ENCODE results near the gene NADSYN1.

The NADSYN1 gene

GRCh38 chr11:71451596-71452198 is 1.3 kb upstream of the NADSYN1 start:
- peak; percentile 70 for DNase-seq

- DNase-seq = peak; percentile 53
These were observed 585 bp upstream of the NADSYN1 start for GRCh38 chr11:71452199-71453036.

- no peak for DNase-seq
These were observed 908 bp downstream of the NADSYN1 start for GRCh38 chr11:71453918-71454304.

GRCh38 chr11:71454470-71455113 is 1.6 kb downstream of the NADSYN1 start:
- DNase-seq = no peak

GRCh38 chr11:71456294-71456693 is 3.3 kb downstream of the NADSYN1 start:
- DNase-seq = no peak

GRCh38 chr11:71456831-71457230 is 3.8 kb downstream of the NADSYN1 start:
- DNase-seq = no peak

GRCh38 chr11:71458146-71459070 is 5.4 kb downstream of the NADSYN1 start:
- no peak for DNase-seq

GRCh38 chr11:71459076-71459766 is 6.2 kb downstream of the NADSYN1 start:
- no peak for DNase-seq

GRCh38 chr11:71459767-71460320 is 6.8 kb downstream of the NADSYN1 start:
- no peak for DNase-seq

GRCh38 chr11:71461696-71462095 is 8.7 kb downstream of the NADSYN1 start:
- DNase-seq = no peak

GRCh38 chr11:71462726-71463125 is 9.7 kb downstream of the NADSYN1 start:
- DNase-seq = no peak

GRCh38 chr11:71463331-71464211 is 10.6 kb downstream of the NADSYN1 start:
- no peak for DNase-seq

- DNase-seq = no peak
These were observed 12.1 kb downstream of the NADSYN1 start for GRCh38 chr11:71465054-71465453.

GRCh38 chr11:71466358-71466757 is 13.4 kb downstream of the NADSYN1 start:
- no peak for DNase-seq

- DNase-seq = no peak
These were observed 14.2 kb downstream of the NADSYN1 start for GRCh38 chr11:71467164-71467563.

- no peak for DNase-seq
These were observed 17.9 kb downstream of the NADSYN1 start for GRCh38 chr11:71470946-71471345.

GRCh38 chr11:71472357-71472885 is 19.4 kb downstream of the NADSYN1 start:
- DNase-seq = no peak

GRCh38 chr11:71472941-71473792 is 20.2 kb downstream of the NADSYN1 start:
- no peak for DNase-seq

GRCh38 chr11:71473793-71474080 is 20.7 kb downstream of the NADSYN1 start:
- no peak for DNase-seq

Data from SHP77 treated with DMSO at 0.1 percent for 48 hours (cell line).